Body of pancreas (tissue), 4 donors: Measurements from ENCODE around the gene IFT43. TPM values are rescaled to one million over a fixed set of nuclear protein-coding genes. Genes with fewer than 3 reads are reported as not detected.

Experiments
- ATAC-seq: fragments of 150-250 bp; one replicate; pipeline ENCODE4 v1.9.1; 2016
- DNase-seq, 4 donors: peaks; one replicate each; pipeline ENCODE4 v3.0.0-alpha.2; 2019
- H3K27ac ChIP-seq, 4 donors: fragments of 200-600 bp; sonication (generic); 1 replicate in 3 of 4; 2 replicates in 1 of 4; pipeline versions ENCODE4 v1.5.1 to v1.6.1; 2016 to 2019; ENCODE audit warnings: mild to moderate bottlenecking in 1 of 4, mixed read lengths in 1 of 4, moderate library complexity in 1 of 4
- H3K27me3 ChIP-seq, 2 donors: fragments of 200-600 bp; sonication (generic); one replicate each; pipeline ENCODE4 v1.6.0; 2016; ENCODE audit warnings: mild to moderate bottlenecking in 1 of 2
- H3K36me3 ChIP-seq, 2 donors: fragments of 200-600 bp; sonication (generic); replicated peaks in 1 of 2; 2 replicates each; pipeline ENCODE4 v1.5.1; 2016; ENCODE audit warnings: low read depth in 2 of 2; ENCODE audit not compliant: insufficient read depth in 1 of 2
- H3K4me1 ChIP-seq: fragments of 200-600 bp; sonication (generic); one replicate; pipeline ENCODE4 v1.6.0; 2016
- H3K4me3 ChIP-seq, 2 donors: fragments of 200-600 bp; sonication (generic); 1 replicate in 1 of 2; 2 replicates in 1 of 2; pipeline ENCODE4 v1.5.1; 2016 to 2019
- H3K9me3 ChIP-seq, 3 donors: fragments of 200-600 bp; sonication (generic); 1 replicate in 2 of 3; 2 replicates in 1 of 3; pipeline ENCODE4 v1.5.1; 2016
- POLR2A ChIP-seq, 3 donors: fragments of 450-650 bp; IDR thresholded peaks; one replicate each; pipeline ENCODE4 v1.6.1; 2016; ENCODE audit warnings: antibody characterized with exemption in 3 of 3, mild to moderate bottlenecking in 2 of 3
- whole genome bisulfite sequencing, 2 donors: methylation state at CpG; one replicate each; pipeline ENCODE4 v1.1.5; 2017; 5-methylcytosine and 5-hydroxymethylcytosine counted together
- intact Hi-C: fragments of 100-400 bp; cut with DNase I; formaldehyde crosslinking; loops from one replicate; pipeline ENCODE4 v1.15.1; 2023
- total RNA-seq, 2 donors: library from RNA; depleted of rRNA; stranded (reverse); fragments of >200 nt; gene quantifications; one replicate each; pipeline ENCODE4 v1.1.0, GENCODE V29; 2016
- TF ChIP-seq, protein P1 (sequence below), 7 experiments: fragments of 450-650 bp in 4 of 7; fragments of 200-600 bp in 3 of 7; sonication (generic) in 3 of 7; IDR thresholded peaks; one replicate each; pipeline ENCODE4 v1.5.1; 2016 to 2019; ENCODE audit warnings: antibody characterized with exemption in 7 of 7

Gene IFT43
- total RNA-seq, 2 donors from 2014 or later: 15.0 to 18.5 TPM

- TF ChIP-seq, protein P1, sequence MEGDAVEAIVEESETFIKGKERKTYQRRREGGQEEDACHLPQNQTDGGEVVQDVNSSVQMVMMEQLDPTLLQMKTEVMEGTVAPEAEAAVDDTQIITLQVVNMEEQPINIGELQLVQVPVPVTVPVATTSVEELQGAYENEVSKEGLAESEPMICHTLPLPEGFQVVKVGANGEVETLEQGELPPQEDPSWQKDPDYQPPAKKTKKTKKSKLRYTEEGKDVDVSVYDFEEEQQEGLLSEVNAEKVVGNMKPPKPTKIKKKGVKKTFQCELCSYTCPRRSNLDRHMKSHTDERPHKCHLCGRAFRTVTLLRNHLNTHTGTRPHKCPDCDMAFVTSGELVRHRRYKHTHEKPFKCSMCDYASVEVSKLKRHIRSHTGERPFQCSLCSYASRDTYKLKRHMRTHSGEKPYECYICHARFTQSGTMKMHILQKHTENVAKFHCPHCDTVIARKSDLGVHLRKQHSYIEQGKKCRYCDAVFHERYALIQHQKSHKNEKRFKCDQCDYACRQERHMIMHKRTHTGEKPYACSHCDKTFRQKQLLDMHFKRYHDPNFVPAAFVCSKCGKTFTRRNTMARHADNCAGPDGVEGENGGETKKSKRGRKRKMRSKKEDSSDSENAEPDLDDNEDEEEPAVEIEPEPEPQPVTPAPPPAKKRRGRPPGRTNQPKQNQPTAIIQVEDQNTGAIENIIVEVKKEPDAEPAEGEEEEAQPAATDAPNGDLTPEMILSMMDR (IDR thresholded peaks at IDR 0.05): no peak
- TF ChIP-seq POLR2A (IDR thresholded peaks at IDR 0.05): no peak
- Histone ChIP-seq H3K9me3 (no peaks in the 10 kb centered on the region), H3K27me3 (no peaks in the 10 kb centered on the region), H3K27ac (no peak overlapping the region), H3K4me3 (no peak overlapping the region), H3K36me3 (no peaks in the 10 kb centered on the region), H3K4me1 (no peaks in the 10 kb centered on the region)
- ATAC-seq (no peak), DNase-seq (no peak)
- 64 to 77% methylated on average over 8 of the region's 8 CpGs for WGBS, 2 donors
- intact Hi-C loops: no loop called here
Observed at GRCh38 chr14:76104802-76105355, 119.3 kb downstream of the IFT43 start.

GRCh38 chr14:76106188-76106587 lies 120.6 kb downstream of the IFT43 start:
- TF ChIP-seq, protein P1 (IDR thresholded peaks at IDR 0.05): no peak
- no peak for TF ChIP-seq POLR2A (IDR thresholded peaks at IDR 0.05)
- ATAC-seq: no peak
- no peaks in the 10 kb centered on the region for H3K36me3 ChIP-seq

GRCh38 chr14:76109087-76109880 lies 123.7 kb downstream of the IFT43 start:
- no peak overlapping the region for H3K27ac ChIP-seq
- H3K4me3 ChIP-seq: no peak overlapping the region
- TF ChIP-seq, protein P1 (IDR thresholded peaks at IDR 0.05): no peak
- TF ChIP-seq POLR2A (IDR thresholded peaks at IDR 0.05): no peak
- no peaks in the 10 kb centered on the region for H3K27me3 ChIP-seq
- ATAC-seq (no peak), DNase-seq (no peak)
- H3K4me1 ChIP-seq: no peaks in the 10 kb centered on the region
- WGBS, 2 donors: 70 to 79% methylated on average over 14 of the region's 14 CpGs
- H3K36me3 ChIP-seq: no peaks in the 10 kb centered on the region
- H3K9me3 ChIP-seq: no peaks in the 10 kb centered on the region
- intact Hi-C loops: no loop called here

More at GRCh38 chr14:76106188-76106587, 120.6 kb downstream of the IFT43 start:
- H3K4me1 ChIP-seq: no peaks in the 10 kb centered on the region
- no peaks in the 10 kb centered on the region for H3K9me3 ChIP-seq
- 52 to 77% methylated on average over 2 of the region's 2 CpGs for WGBS, 2 donors
- no peak overlapping the region for H3K27ac ChIP-seq
- intact Hi-C loops: no loop called here
- H3K4me3 ChIP-seq: no peak overlapping the region
- no peaks in the 10 kb centered on the region for H3K27me3 ChIP-seq
- DNase-seq: no peak

- Histone ChIP-seq H3K4me1 (no peaks in the 10 kb centered on the region), H3K9me3 (no peaks in the 10 kb centered on the region), H3K27me3 (no peaks in the 10 kb centered on the region), H3K4me3 (no peak overlapping the region), H3K36me3 (no peaks in the 10 kb centered on the region), H3K27ac (no peak overlapping the region)
- TF ChIP-seq, protein P1 (IDR thresholded peaks at IDR 0.05): no peak
- no peak for TF ChIP-seq POLR2A (IDR thresholded peaks at IDR 0.05)
- 45 to 46% methylated on average over 19 to 22 of the region's 22 CpGs for WGBS, 2 donors
- intact Hi-C loops: no loop called here
- ATAC-seq: no peak
- no peak for DNase-seq
Observed at GRCh38 chr14:76112889-76113624, 127.5 kb downstream of the IFT43 start.
